Endothelial cell of umbilical vein (primary cell): Measurements from ENCODE around the gene MYH11. TPM values are rescaled to one million over a fixed set of nuclear protein-coding genes. Genes with fewer than 3 reads are reported as not detected.

Source experiments
- BruUV-seq: library from RNA; stranded (reverse); fragments of 400-500 nt; replicated peaks from 2 replicates; lab custom pipeline; 2021; lab: Mats Ljungman, UMichigan
- CTCF ChIA-PET: fragments of 300-600, 350-600 bp; sonication (Branson Sonifier 250); formaldehyde crosslinking; loops from one replicate; lab custom pipeline; 2021; ENCODE audit warnings: antibody characterized with exemption, inconsistent platforms; lab: Charles Lee
- POLR2A ChIA-PET: fragments of 300-600, 350-600 bp; sonication (Branson Sonifier 250); formaldehyde crosslinking; loops from one replicate; lab custom pipeline; 2021; ENCODE audit warnings: antibody characterized with exemption, inconsistent platforms; lab: Charles Lee
- DNase-seq: peaks from one replicate; pipeline ENCODE4 v3.0.0-alpha.2; 2011; ENCODE audit warnings: low read depth, low spot score
- FAIRE-seq: peaks from 2 replicates; lab custom pipeline; 2011; peaks lifted over from hg19 to GRCh38; lab: Jason Lieb, UNC
- H2AFZ ChIP-seq: 2 replicates; pipeline ENCODE4 v1.6.0; 2012; ENCODE audit warnings: low read depth, low read length, control low read depth, inconsistent platforms
- H3K27ac ChIP-seq: 2 replicates; pipeline ENCODE4 v1.5.1; 2011; ENCODE audit warnings: low read depth, mild to moderate bottlenecking, control low read depth, low read length, moderate library complexity; ENCODE audit not compliant: insufficient read depth
- H3K27me3 ChIP-seq, 2 experiments: 2 replicates each; pipeline versions ENCODE4 v1.6.0 to v1.6.1; 2011; ENCODE audit warnings: low read length in 2 of 2, mixed read lengths in 1 of 2; ENCODE audit not compliant: control insufficient read depth in 2 of 2, insufficient read depth in 2 of 2
- H3K36me3 ChIP-seq, 2 experiments: 2 replicates in 1 of 2; 3 replicates in 1 of 2; pipeline ENCODE4 v1.5.1; 2011; ENCODE audit warnings: low read length in 2 of 2, mild to moderate bottlenecking in 1 of 2, moderate library complexity in 1 of 2; ENCODE audit not compliant: control insufficient read depth in 2 of 2, insufficient read depth in 2 of 2; ENCODE audit errors: extremely low read depth in 1 of 2
- H3K4me1 ChIP-seq: 3 replicates; pipeline ENCODE4 v1.5.1; 2011; ENCODE audit warnings: mild to moderate bottlenecking, low read length; ENCODE audit not compliant: control insufficient read depth, insufficient read depth; ENCODE audit errors: extremely low read depth
- H3K4me2 ChIP-seq: 2 replicates; pipeline ENCODE4 v1.6.1; 2011; ENCODE audit warnings: low read length, control low read depth, mixed read lengths; ENCODE audit not compliant: insufficient read depth
- H3K4me3 ChIP-seq, 3 experiments: fragments of 200-600 bp in 1 of 3; sonication (generic), shearing (Covaris generic) in 1 of 3; replicated peaks in 1 of 3; 2 replicates each; pipeline ENCODE4 v1.5.1; 2011 to 2016; ENCODE audit warnings: control low read depth in 3 of 3, low read length in 3 of 3, mild to moderate bottlenecking in 2 of 3, inconsistent platforms in 1 of 3, low read depth in 1 of 3, moderate library complexity in 1 of 3; ENCODE audit not compliant: insufficient read depth in 1 of 3
- H3K79me2 ChIP-seq: 2 replicates; pipeline ENCODE4 v1.6.0; 2012; ENCODE audit warnings: low read length, inconsistent platforms; ENCODE audit not compliant: control insufficient read depth, insufficient read depth
- H3K9ac ChIP-seq: replicated peaks from 2 replicates; pipeline ENCODE3; 2011; ENCODE audit warnings: low read length, control low read depth; ENCODE audit not compliant: insufficient read depth; ENCODE audit errors: extremely low read depth
- H3K9me1 ChIP-seq: replicated peaks from 3 replicates; pipeline ENCODE4 v1.6.0; 2011; ENCODE audit warnings: mild to moderate bottlenecking, low read length; ENCODE audit not compliant: control insufficient read depth, insufficient read depth; ENCODE audit errors: extremely low read depth
- H3K9me3 ChIP-seq: replicated peaks from 2 replicates; pipeline ENCODE4 v1.5.1; 2012; ENCODE audit warnings: low read length, inconsistent platforms; ENCODE audit not compliant: control insufficient read depth, insufficient read depth
- H4K20me1 ChIP-seq: replicated peaks from 2 replicates; pipeline ENCODE3; 2011; ENCODE audit warnings: mild to moderate bottlenecking, low read length; ENCODE audit not compliant: control insufficient read depth, insufficient read depth; ENCODE audit errors: extremely low read depth
- EZH2 ChIP-seq: IDR thresholded peaks from 2 replicates; pipeline ENCODE4 v1.6.1; 2012; ENCODE audit warnings: borderline replicate concordance, low read depth, mild to moderate bottlenecking, moderate library complexity, low read length, inconsistent platforms; ENCODE audit not compliant: severe bottlenecking
- FOS ChIP-seq: IDR thresholded peaks from 2 replicates; pipeline ENCODE4 v1.6.1; 2011; ENCODE audit warnings: mild to moderate bottlenecking, low read length, moderate library complexity, borderline replicate concordance; ENCODE audit not compliant: insufficient read depth
- GATA2 ChIP-seq: IDR thresholded peaks from 2 replicates; pipeline ENCODE4 v1.7.0; 2011; ENCODE audit warnings: low read depth, mild to moderate bottlenecking, moderate library complexity, mixed read lengths, low read length; ENCODE audit not compliant: insufficient read length, insufficient read depth
- JUN ChIP-seq: IDR thresholded peaks from 2 replicates; pipeline ENCODE4 v1.6.1; 2011; ENCODE audit warnings: borderline replicate concordance, low read depth; ENCODE audit not compliant: insufficient read length, insufficient read depth
- MYC ChIP-seq: IDR thresholded peaks from one replicate; pipeline ENCODE4 v1.6.1; 2011; ENCODE audit warnings: mild to moderate bottlenecking, low read depth, low read length
- POLR2A ChIP-seq: IDR thresholded peaks from 2 replicates; pipeline ENCODE4 v1.6.1; 2012; ENCODE audit warnings: low read depth, mild to moderate bottlenecking, control low read depth, low read length
- POLR2AphosphoS5 ChIP-seq: IDR thresholded peaks from 2 replicates; pipeline ENCODE4 v1.6.1; 2012; ENCODE audit warnings: low read depth, mild to moderate bottlenecking, control low read depth, low read length, moderate library complexity; ENCODE audit not compliant: insufficient read depth
- dilution Hi-C: fragments of 300-500 bp; cut with MboI; formaldehyde crosslinking; loops from one replicate; pipeline ENCODE4 v1.15.0; 2019; ENCODE audit warnings: low sequenced_read_pairs; ENCODE audit not compliant: extremely low pct_ligation_motif_present
- intact Hi-C: fragments of 100-400 bp; cut with micrococcal nuclease; formaldehyde crosslinking; loops from one replicate; pipeline ENCODE4 v1.10.0; 2022
- polyA plus RNA-seq, 4 experiments: library from polyadenylated mRNA; depleted of rRNA in 3 of 4; stranded (reverse) in 3 of 4; unstranded in 1 of 4; fragments of >200 nt; gene quantifications; 2 replicates each; pipeline versions ENCODE4 v1.2.1 to v1.2.3, GENCODE V29; 2011 to 2012; ENCODE audit warnings: missing spikeins in 1 of 4
- total RNA-seq: library from RNA; stranded (reverse); gene quantifications from 2 replicates; pipeline ENCODE4 v1.2.3, GENCODE V29; 2021
- TF ChIP-seq, protein P1 (sequence below), 2 donors: IDR thresholded peaks; 1 replicate in 1 of 2; 2 replicates in 1 of 2; pipeline ENCODE4 v1.5.1; 2011; ENCODE audit warnings: low read length in 2 of 2, mild to moderate bottlenecking in 2 of 2, moderate library complexity in 2 of 2, control low read depth in 1 of 2, inconsistent platforms in 1 of 2, low read depth in 1 of 2; ENCODE audit not compliant: insufficient read depth in 1 of 2; ENCODE audit errors: extremely low read depth in 1 of 2
- TF ChIP-seq, protein P2 (sequence below): IDR thresholded peaks from 2 replicates; pipeline ENCODE4 v1.6.1; 2011; ENCODE audit not compliant: insufficient read depth, insufficient read length

Gene MYH11
- total and polyA plus RNA-seq, 2 donors (not counting 3 experiments of a cell fraction or from before 2014, with no cell fraction given) = not detected

DNA sequence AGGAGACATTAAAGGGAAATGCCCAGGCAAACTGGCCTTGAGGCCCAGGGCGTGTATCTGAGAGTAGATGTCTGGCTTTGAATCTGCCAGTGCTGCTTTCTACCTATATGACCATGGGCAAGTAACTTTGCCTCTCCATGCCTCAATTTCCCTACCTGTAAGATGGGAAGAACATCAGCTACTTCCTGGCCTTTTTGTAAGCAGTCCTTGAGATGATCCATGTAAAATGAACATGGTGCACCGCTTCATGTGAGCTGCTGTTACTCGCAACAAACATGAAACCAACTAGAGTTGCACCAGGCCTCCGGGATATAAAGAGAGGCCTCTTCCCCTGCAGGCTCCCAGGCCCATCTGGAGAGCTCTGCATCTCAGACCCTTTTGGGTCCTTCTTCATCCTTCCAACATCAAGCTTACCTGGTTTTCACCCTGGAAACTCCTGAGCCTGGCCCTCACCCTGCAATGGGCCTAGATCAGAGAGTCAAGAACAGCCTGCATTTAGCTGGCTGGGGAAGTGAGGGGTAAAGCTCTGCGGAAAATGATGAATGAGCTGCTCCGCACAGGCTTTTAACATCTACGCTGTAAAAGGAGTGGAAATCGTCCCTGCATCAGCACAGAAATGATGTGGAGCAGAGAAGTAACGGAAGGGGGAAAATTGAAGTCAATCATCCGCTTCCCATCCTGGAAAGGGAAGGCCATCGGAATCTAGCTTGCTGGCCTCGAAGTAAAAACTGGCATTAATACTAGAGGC lies 2.3 kb upstream of the MYH11 start:
- no peak overlapping the region for H3K4me3 ChIP-seq
- no peak overlapping the region for H3K4me2 ChIP-seq
- TF ChIP-seq EZH2 = no peak
- TF ChIP-seq, protein P1, sequence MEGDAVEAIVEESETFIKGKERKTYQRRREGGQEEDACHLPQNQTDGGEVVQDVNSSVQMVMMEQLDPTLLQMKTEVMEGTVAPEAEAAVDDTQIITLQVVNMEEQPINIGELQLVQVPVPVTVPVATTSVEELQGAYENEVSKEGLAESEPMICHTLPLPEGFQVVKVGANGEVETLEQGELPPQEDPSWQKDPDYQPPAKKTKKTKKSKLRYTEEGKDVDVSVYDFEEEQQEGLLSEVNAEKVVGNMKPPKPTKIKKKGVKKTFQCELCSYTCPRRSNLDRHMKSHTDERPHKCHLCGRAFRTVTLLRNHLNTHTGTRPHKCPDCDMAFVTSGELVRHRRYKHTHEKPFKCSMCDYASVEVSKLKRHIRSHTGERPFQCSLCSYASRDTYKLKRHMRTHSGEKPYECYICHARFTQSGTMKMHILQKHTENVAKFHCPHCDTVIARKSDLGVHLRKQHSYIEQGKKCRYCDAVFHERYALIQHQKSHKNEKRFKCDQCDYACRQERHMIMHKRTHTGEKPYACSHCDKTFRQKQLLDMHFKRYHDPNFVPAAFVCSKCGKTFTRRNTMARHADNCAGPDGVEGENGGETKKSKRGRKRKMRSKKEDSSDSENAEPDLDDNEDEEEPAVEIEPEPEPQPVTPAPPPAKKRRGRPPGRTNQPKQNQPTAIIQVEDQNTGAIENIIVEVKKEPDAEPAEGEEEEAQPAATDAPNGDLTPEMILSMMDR (IDR thresholded peaks at IDR 0.05; ENCODE audit: extremely low read depth in 1 of 2, insufficient read depth in 1 of 2, low read depth in 1 of 2, low read length in 2 of 2) = no peak
- no peak for TF ChIP-seq GATA2
- TF ChIP-seq, protein P2, sequence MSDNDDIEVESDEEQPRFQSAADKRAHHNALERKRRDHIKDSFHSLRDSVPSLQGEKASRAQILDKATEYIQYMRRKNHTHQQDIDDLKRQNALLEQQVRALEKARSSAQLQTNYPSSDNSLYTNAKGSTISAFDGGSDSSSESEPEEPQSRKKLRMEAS = no peak
- TF ChIP-seq POLR2AphosphoS5 = no peak
- TF ChIP-seq JUN = no peak
- TF ChIP-seq FOS = no peak
- no peak for TF ChIP-seq MYC
- TF ChIP-seq POLR2A = no peak
- DNase-seq (no peak), FAIRE-seq (no peak)
- ChIA-PET CTCF (interaction anchor here (0.6 to 1.9 kb wide), 4 partner anchors 10 to 47 kb away, joined by 3 to 9 read pairs (median 4); no protein-coding TSS in a partner anchor), POLR2A (no interaction called here)
- no peaks in the 10 kb centered on the region for H3K36me3 ChIP-seq
- no peaks in the 10 kb centered on the region for H4K20me1 ChIP-seq
- no peaks in the 10 kb centered on the region for H3K9me1 ChIP-seq
- peaks cover 11% of the 10 kb centered on the region for H3K4me1 ChIP-seq
- peaks cover 36% of the 10 kb centered on the region in 2 experiments for H3K27me3 ChIP-seq
- H3K27ac ChIP-seq = no peak overlapping the region
- H3K9me3 ChIP-seq = no peaks in the 10 kb centered on the region
- intact Hi-C loops = no loop called here
- no peak overlapping the region for H2AFZ ChIP-seq
- dilution Hi-C loops = no loop called here
- no peak overlapping the region for H3K9ac ChIP-seq
- no TSS peak for BruUV-seq
- no peaks in the 10 kb centered on the region for H3K79me2 ChIP-seq
